HG03095 (cell line): Measurements from ENCODE around the gene VSIG10L2.
"Not testable (repeated sequence)": the region's sequence is repeated elsewhere in the genome, so short reads cannot be mapped to it uniquely, and the experiment has no call there.

Experiments
- ATAC-seq: cut with Tn5 transposase; IDR thresholded peaks from one replicate; pipeline ENCODE4 v1.9.1; 2021; ENCODE audit warnings: moderate library complexity; ENCODE audit not compliant: unreplicated experiment

The VSIG10L2 gene

GRCh38 chr11:125959511-125959910 is 13.7 kb downstream of the VSIG10L2 start:
- ATAC-seq = no peak

GRCh38 chr11:125959931-125960330 is 14.1 kb downstream of the VSIG10L2 start:
- ATAC-seq = no peak

- ATAC-seq = no peak
Observed at GRCh38 chr11:125960771-125961170, 14.9 kb downstream of the VSIG10L2 start.

GRCh38 chr11:125967515-125967914 is 21.7 kb downstream of the VSIG10L2 start:
- no peak for ATAC-seq

GRCh38 chr11:125968354-125968753 is 22.5 kb downstream of the VSIG10L2 start:
- no peak for ATAC-seq

GRCh38 chr11:125971618-125972017 is 25.8 kb downstream of the VSIG10L2 start:
- no peak for ATAC-seq

GRCh38 chr11:125974284-125974683 is 28.4 kb downstream of the VSIG10L2 start:
- ATAC-seq = no peak

GRCh38 chr11:125975634-125976033 is 29.8 kb downstream of the VSIG10L2 start:
- ATAC-seq = no peak

- no peak for ATAC-seq
Observed at GRCh38 chr11:125976156-125976555, 30.3 kb downstream of the VSIG10L2 start.

- ATAC-seq = no peak
Observed at GRCh38 chr11:125977333-125977732, 31.5 kb downstream of the VSIG10L2 start.

- ATAC-seq = no peak
Observed at GRCh38 chr11:125978181-125978716, 32.4 kb downstream of the VSIG10L2 start.

- ATAC-seq = no peak
Observed at GRCh38 chr11:125978778-125979407, 33.0 kb downstream of the VSIG10L2 start.

- ATAC-seq = no peak
Observed at GRCh38 chr11:125979511-125979910, 33.7 kb downstream of the VSIG10L2 start.

GRCh38 chr11:125980436-125980835 is 34.6 kb downstream of the VSIG10L2 start:
- ATAC-seq = no peak

- no peak for ATAC-seq
Observed at GRCh38 chr11:125982348-125982730, 36.5 kb downstream of the VSIG10L2 start.

- ATAC-seq = not testable (repeated sequence)
Observed at GRCh38 chr11:125985956-125986355, 40.1 kb downstream of the VSIG10L2 start.

GRCh38 chr11:125987066-125987641 is 41.3 kb downstream of the VSIG10L2 start:
- no peak for ATAC-seq

GRCh38 chr11:125990244-125990643 is 44.4 kb downstream of the VSIG10L2 start:
- ATAC-seq = no peak

GRCh38 chr11:125992893-125993292 is 47.0 kb downstream of the VSIG10L2 start:
- ATAC-seq = no peak

- ATAC-seq = no peak
Observed at GRCh38 chr11:125994509-125994908, 48.7 kb downstream of the VSIG10L2 start.

- peak; percentile 92 for ATAC-seq
Observed at GRCh38 chr11:125995313-125995712, 49.5 kb downstream of the VSIG10L2 start.

GRCh38 chr11:125998267-125998666 is 52.4 kb downstream of the VSIG10L2 start:
- ATAC-seq = no peak
